HEK293 (cell line): ENCODE results near the gene ZNF80.
"Not testable (repeated sequence)": the region's sequence is repeated elsewhere in the genome, so short reads cannot be mapped to it uniquely, and the experiment has no call there.

Source experiments
- CTCF ChIA-PET: fragments of 350-600 bp; formaldehyde crosslinking; extraction: SDS; loops from one replicate; lab custom pipeline; 2021; ENCODE audit warnings: antibody characterized with exemption; lab: Yijun Ruan, JAX
- POLR2A ChIA-PET: fragments of 300-600 bp; formaldehyde crosslinking; extraction: SDS; loops from one replicate; lab custom pipeline; 2020; ENCODE audit warnings: antibody characterized with exemption, inconsistent platforms; lab: Yijun Ruan, JAX
- H3K27ac ChIP-seq: fragments of 200-500 bp; sonication (Bioruptor generic); 2 replicates; pipeline ENCODE4 v1.5.1; 2014; ENCODE audit warnings: low read depth, low read length, control low read depth, inconsistent platforms; ENCODE audit errors: extremely low read depth
- H3K36me3 ChIP-seq, 2 experiments: fragments of 200-500 bp in 1 of 2; sonication (Bioruptor generic) in 1 of 2; 1 replicate in 1 of 2; 2 replicates in 1 of 2; pipeline ENCODE4 v1.5.1; 2014 to 2017; ENCODE audit warnings: inconsistent platforms in 2 of 2, low read length in 2 of 2; ENCODE audit not compliant: control insufficient read depth in 2 of 2, insufficient read depth in 1 of 2
- H3K4me1 ChIP-seq: fragments of 200-500 bp; sonication (Bioruptor generic); 2 replicates; pipeline ENCODE4 v1.5.1; 2014; ENCODE audit warnings: mild to moderate bottlenecking, low read length, inconsistent platforms; ENCODE audit not compliant: control insufficient read depth, insufficient read depth
- H3K4me3 ChIP-seq: 2 replicates; pipeline ENCODE4 v1.5.1; 2011; ENCODE audit warnings: low read depth, mild to moderate bottlenecking, control low read depth, low read length, moderate library complexity
- H3K9me3 ChIP-seq: fragments of 200-500 bp; sonication (Bioruptor generic); 2 replicates; pipeline ENCODE4 v1.5.1; 2014; ENCODE audit warnings: low read depth, low read length, inconsistent platforms; ENCODE audit not compliant: control insufficient read depth, insufficient read depth
- FEZF1 ChIP-seq: fragments of 450-650 bp; formaldehyde crosslinking; IDR thresholded peaks from 2 replicates; pipeline ENCODE4 v1.5.1; 2016; ENCODE audit warnings: missing biosample characterization, missing genetic modification characterization
- GLI4 ChIP-seq: fragments of 450-650 bp; formaldehyde crosslinking; IDR thresholded peaks from 2 replicates; pipeline ENCODE4 v1.5.1; 2016; ENCODE audit warnings: missing biosample characterization, missing genetic modification characterization
- MYNN ChIP-seq: fragments of 450-650 bp; formaldehyde crosslinking; IDR thresholded peaks from 2 replicates; pipeline ENCODE4 v1.5.1; 2016; ENCODE audit warnings: missing biosample characterization, missing genetic modification characterization, borderline replicate concordance
- RBAK ChIP-seq: fragments of 450-650 bp; formaldehyde crosslinking; IDR thresholded peaks from 2 replicates; pipeline ENCODE4 v1.5.1; 2016; ENCODE audit warnings: missing biosample characterization, missing genetic modification characterization
- SP3 ChIP-seq: fragments of 450-650 bp; formaldehyde crosslinking; IDR thresholded peaks from 2 replicates; pipeline ENCODE4 v1.5.1; 2016; ENCODE audit warnings: missing biosample characterization, missing genetic modification characterization
- ZFP37 ChIP-seq: fragments of 450-650 bp; formaldehyde crosslinking; IDR thresholded peaks from 2 replicates; pipeline ENCODE4 v1.5.1; 2016; ENCODE audit warnings: missing biosample characterization, missing genetic modification characterization
- ZNF157 ChIP-seq: fragments of 450-650 bp; formaldehyde crosslinking; IDR thresholded peaks from 2 replicates; pipeline ENCODE4 v1.5.1; 2016; ENCODE audit warnings: missing biosample characterization, missing genetic modification characterization
- ZNF302 ChIP-seq: fragments of 450-650 bp; formaldehyde crosslinking; IDR thresholded peaks from 2 replicates; pipeline ENCODE4 v1.5.1; 2016; ENCODE audit warnings: missing biosample characterization, missing genetic modification characterization, low read depth
- ZNF311 ChIP-seq: fragments of 450-650 bp; formaldehyde crosslinking; IDR thresholded peaks from 2 replicates; pipeline ENCODE4 v1.5.1; 2017; ENCODE audit warnings: missing biosample characterization, missing genetic modification characterization, borderline replicate concordance
- ZNF350 ChIP-seq: fragments of 450-650 bp; formaldehyde crosslinking; IDR thresholded peaks from 2 replicates; pipeline ENCODE4 v1.5.0; 2017; ENCODE audit warnings: missing biosample characterization, mild to moderate bottlenecking, missing genetic modification characterization
- ZNF391 ChIP-seq: fragments of 450-650 bp; formaldehyde crosslinking; IDR thresholded peaks from 2 replicates; pipeline ENCODE4 v1.5.1; 2016; ENCODE audit warnings: low read depth, missing biosample characterization, missing genetic modification characterization, borderline replicate concordance
- ZNF529 ChIP-seq: fragments of 450-650 bp; formaldehyde crosslinking; IDR thresholded peaks from 2 replicates; pipeline ENCODE4 v1.5.1; 2017; ENCODE audit warnings: missing genetic modification characterization, missing biosample characterization; ENCODE audit not compliant: insufficient replicate concordance
- ZNF558 ChIP-seq: fragments of 450-650 bp; formaldehyde crosslinking; IDR thresholded peaks from 2 replicates; pipeline ENCODE4 v1.5.1; 2016; ENCODE audit warnings: missing biosample characterization, missing genetic modification characterization
- ZNF560 ChIP-seq: fragments of 450-650 bp; formaldehyde crosslinking; IDR thresholded peaks from 2 replicates; pipeline ENCODE4 v1.5.1; 2017; ENCODE audit warnings: missing biosample characterization, missing genetic modification characterization, borderline replicate concordance
- ZNF658 ChIP-seq: fragments of 450-650 bp; formaldehyde crosslinking; IDR thresholded peaks from 2 replicates; pipeline ENCODE4; 2016; ENCODE audit warnings: missing biosample characterization, missing genetic modification characterization
- ZNF660 ChIP-seq: fragments of 450-650 bp; IDR thresholded peaks from 2 replicates; pipeline ENCODE4 v1.5.1; 2018; ENCODE audit warnings: missing biosample characterization, mild to moderate bottlenecking, missing genetic modification characterization
- ZNF701 ChIP-seq: fragments of 450-650 bp; formaldehyde crosslinking; IDR thresholded peaks from 2 replicates; pipeline ENCODE4 v1.5.1; 2016; ENCODE audit warnings: missing biosample characterization, missing genetic modification characterization
- ZNF747 ChIP-seq: fragments of 450-650 bp; formaldehyde crosslinking; IDR thresholded peaks from 2 replicates; pipeline ENCODE4 v1.5.1; 2016; ENCODE audit warnings: missing biosample characterization, missing genetic modification characterization
- ZSCAN23 ChIP-seq: fragments of 450-650 bp; formaldehyde crosslinking; IDR thresholded peaks from 2 replicates; pipeline ENCODE4 v1.5.1; 2016; ENCODE audit warnings: missing biosample characterization, missing genetic modification characterization
- TF ChIP-seq, protein P1 (sequence below): fragments of 450-650 bp; formaldehyde crosslinking; IDR thresholded peaks from 2 replicates; pipeline ENCODE4 v1.5.1; 2016; ENCODE audit warnings: missing biosample characterization, missing genetic modification characterization
- TF ChIP-seq, protein P2 (sequence below): fragments of 450-650 bp; formaldehyde crosslinking; IDR thresholded peaks from 2 replicates; pipeline ENCODE4 v1.5.1; 2016; ENCODE audit warnings: missing biosample characterization, missing genetic modification characterization
- TF ChIP-seq, protein P3 (sequence below): fragments of 450-650 bp; formaldehyde crosslinking; IDR thresholded peaks from 2 replicates; pipeline ENCODE4 v1.5.1; 2017; ENCODE audit warnings: missing biosample characterization, missing genetic modification characterization
- TF ChIP-seq, protein P4 (sequence below): fragments of 450-650 bp; formaldehyde crosslinking; IDR thresholded peaks from 2 replicates; pipeline ENCODE4 v1.5.1; 2017; ENCODE audit warnings: missing biosample characterization, missing genetic modification characterization
- TF ChIP-seq, protein P5 (sequence below): fragments of 450-650 bp; formaldehyde crosslinking; IDR thresholded peaks from 2 replicates; pipeline ENCODE4 v1.5.1; 2017; ENCODE audit warnings: missing biosample characterization, missing genetic modification characterization
- TF ChIP-seq, protein P6 (sequence below): fragments of 450-650 bp; formaldehyde crosslinking; IDR thresholded peaks from 2 replicates; pipeline ENCODE4 v1.5.1; 2017; ENCODE audit warnings: missing biosample characterization, missing genetic modification characterization

Gene ZNF80

DNA sequence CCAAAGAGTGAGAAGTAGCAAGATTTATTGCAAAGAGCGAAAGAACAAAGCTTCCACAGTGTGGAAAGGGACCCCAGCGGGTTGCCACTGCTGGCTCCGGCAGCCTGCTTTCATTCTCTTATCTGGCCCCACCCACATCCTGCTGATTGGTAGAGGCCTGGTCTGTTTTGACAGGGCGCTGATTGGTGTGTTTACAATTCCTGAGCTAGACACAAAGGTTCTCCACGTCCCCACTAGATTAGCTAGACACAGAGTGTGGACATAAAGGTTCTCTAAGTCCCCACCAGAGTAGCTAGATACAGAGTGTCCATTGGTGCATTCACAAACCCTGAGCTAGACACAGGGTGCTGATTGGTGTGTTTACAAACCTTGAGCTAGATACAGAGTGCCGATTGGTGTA is at the start of gene ZNF80:
Gene ZNF80, minus strand, starts transcription at position 101 of the 400 bp plus-strand sequence. CDS start 504 bp downstream, outside the sequence.
- H3K4me1 ChIP-seq, H3K36me3 ChIP-seq, POLR2A ChIA-PET, H3K4me3 ChIP-seq, H3K27ac ChIP-seq, H3K9me3 ChIP-seq, CTCF ChIA-PET: not testable (repeated sequence)

DNA sequence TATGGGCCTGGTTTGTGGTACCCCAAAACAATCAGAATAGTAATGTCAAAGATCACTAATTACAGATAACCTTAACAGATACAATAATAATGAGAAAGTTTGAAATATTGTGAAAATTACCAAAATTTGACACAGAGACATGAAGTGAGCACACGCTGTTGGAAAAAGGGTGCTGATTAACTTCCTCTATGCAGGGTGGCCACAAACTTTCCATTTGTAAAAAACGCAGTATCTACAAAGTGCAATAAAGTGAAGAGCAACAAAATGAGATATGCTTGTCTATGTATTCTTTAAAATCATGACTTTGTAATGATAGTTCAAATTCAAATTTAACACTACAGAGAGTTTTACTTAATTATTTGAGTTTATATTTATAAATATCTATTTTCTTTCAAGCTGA is 48.9 kb upstream of the ZNF80 start:
- POLR2A ChIA-PET: no interaction called here
- TF ChIP-seq, protein P1, sequence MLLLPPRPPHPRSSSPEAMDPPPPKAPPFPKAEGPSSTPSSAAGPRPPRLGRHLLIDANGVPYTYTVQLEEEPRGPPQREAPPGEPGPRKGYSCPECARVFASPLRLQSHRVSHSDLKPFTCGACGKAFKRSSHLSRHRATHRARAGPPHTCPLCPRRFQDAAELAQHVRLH (tag by site-specific recombination): no peak
- no peak for TF ChIP-seq MYNN
- no peak for TF ChIP-seq ZNF350
- no peak for TF ChIP-seq ZFP37 (tag by site-specific recombination)
- TF ChIP-seq ZNF558 (tag by site-specific recombination): no peak
- TF ChIP-seq ZNF391 (tag by site-specific recombination): no peak
- TF ChIP-seq ZNF529 (tag by site-specific recombination): no peak
- no peak for TF ChIP-seq ZNF747 (tag by site-specific recombination)
- no peak for TF ChIP-seq ZNF311 (tag by site-specific recombination)
- TF ChIP-seq ZNF560: no peak
- TF ChIP-seq, protein P2, sequence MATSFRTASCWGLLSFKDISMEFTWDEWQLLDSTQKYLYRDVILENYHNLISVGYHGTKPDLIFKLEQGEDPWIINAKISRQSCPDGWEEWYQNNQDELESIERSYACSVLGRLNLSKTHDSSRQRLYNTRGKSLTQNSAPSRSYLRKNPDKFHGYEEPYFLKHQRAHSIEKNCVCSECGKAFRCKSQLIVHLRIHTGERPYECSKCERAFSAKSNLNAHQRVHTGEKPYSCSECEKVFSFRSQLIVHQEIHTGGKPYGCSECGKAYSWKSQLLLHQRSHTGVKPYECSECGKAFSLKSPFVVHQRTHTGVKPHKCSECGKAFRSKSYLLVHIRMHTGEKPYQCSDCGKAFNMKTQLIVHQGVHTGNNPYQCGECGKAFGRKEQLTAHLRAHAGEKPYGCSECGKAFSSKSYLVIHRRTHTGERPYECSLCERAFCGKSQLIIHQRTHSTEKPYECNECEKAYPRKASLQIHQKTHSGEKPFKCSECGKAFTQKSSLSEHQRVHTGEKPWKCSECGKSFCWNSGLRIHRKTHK (tag by site-specific recombination): no peak
- TF ChIP-seq, protein P3, sequence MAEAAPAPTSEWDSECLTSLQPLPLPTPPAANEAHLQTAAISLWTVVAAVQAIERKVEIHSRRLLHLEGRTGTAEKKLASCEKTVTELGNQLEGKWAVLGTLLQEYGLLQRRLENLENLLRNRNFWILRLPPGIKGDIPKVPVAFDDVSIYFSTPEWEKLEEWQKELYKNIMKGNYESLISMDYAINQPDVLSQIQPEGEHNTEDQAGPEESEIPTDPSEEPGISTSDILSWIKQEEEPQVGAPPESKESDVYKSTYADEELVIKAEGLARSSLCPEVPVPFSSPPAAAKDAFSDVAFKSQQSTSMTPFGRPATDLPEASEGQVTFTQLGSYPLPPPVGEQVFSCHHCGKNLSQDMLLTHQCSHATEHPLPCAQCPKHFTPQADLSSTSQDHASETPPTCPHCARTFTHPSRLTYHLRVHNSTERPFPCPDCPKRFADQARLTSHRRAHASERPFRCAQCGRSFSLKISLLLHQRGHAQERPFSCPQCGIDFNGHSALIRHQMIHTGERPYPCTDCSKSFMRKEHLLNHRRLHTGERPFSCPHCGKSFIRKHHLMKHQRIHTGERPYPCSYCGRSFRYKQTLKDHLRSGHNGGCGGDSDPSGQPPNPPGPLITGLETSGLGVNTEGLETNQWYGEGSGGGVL (tag by site-specific recombination): no peak
- TF ChIP-seq, all 188 proteins: peak for 0
- CTCF ChIA-PET: no interaction called here
- Histone ChIP-seq H3K9me3 (no peaks in the 10 kb centered on the region), H3K4me1 (no peaks in the 10 kb centered on the region), H3K27ac (no peak overlapping the region), H3K36me3 (no peaks in the 10 kb centered on the region), H3K4me3 (no peak overlapping the region)

DNA sequence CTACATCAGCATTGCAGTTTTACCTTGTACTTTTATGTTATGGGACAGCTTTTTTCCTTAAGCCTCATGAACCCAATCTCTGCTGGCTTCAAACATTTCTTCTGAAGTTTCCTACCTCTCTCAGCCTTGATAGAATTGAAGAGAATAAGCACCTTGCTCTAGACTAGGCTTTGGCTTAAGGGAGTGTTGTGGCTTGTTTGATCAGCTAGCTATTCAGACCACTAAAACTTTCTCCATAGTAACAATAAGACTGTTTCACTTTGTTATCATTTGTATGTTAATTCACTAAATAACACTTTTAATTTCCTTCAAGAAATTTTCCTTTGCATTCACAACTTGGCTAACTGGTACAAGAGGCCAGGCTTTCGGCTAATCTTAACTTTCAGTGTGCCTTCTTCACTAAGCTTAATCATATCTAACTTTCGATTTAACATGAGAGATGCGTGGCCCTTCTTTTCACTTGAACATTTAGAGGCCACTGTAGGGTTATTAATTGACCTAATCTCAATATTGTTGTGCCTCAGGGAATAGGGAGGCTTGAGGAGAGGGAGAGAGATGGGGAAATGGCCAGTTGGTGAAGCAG is 48.4 kb upstream of the ZNF80 start:
- no peak overlapping the region for H3K4me3 ChIP-seq
- no peaks in the 10 kb centered on the region for H3K9me3 ChIP-seq
- H3K4me1 ChIP-seq: no peaks in the 10 kb centered on the region
- ChIA-PET CTCF (interaction anchor here (0.7 to 1.1 kb wide), 2 partner anchors 8 to 136 kb away, joined by 3 to 4 read pairs; partner anchors contain the start of gene TIGIT), POLR2A (no interaction called here)
- H3K27ac ChIP-seq: no peak overlapping the region
- H3K36me3 ChIP-seq: no peaks in the 10 kb centered on the region
- no peak for TF ChIP-seq ZNF701 (tag by site-specific recombination)
- TF ChIP-seq ZNF660: no peak
- TF ChIP-seq, protein P4, sequence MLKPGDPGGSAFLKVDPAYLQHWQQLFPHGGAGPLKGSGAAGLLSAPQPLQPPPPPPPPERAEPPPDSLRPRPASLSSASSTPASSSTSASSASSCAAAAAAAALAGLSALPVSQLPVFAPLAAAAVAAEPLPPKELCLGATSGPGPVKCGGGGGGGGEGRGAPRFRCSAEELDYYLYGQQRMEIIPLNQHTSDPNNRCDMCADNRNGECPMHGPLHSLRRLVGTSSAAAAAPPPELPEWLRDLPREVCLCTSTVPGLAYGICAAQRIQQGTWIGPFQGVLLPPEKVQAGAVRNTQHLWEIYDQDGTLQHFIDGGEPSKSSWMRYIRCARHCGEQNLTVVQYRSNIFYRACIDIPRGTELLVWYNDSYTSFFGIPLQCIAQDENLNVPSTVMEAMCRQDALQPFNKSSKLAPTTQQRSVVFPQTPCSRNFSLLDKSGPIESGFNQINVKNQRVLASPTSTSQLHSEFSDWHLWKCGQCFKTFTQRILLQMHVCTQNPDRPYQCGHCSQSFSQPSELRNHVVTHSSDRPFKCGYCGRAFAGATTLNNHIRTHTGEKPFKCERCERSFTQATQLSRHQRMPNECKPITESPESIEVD (tag by site-specific recombination): no peak
- no peak for TF ChIP-seq GLI4 (tag by site-specific recombination)
- no peak for TF ChIP-seq ZSCAN23 (tag by site-specific recombination)
- no peak for TF ChIP-seq SP3 (tag by site-specific recombination)
- TF ChIP-seq ZNF558 (tag by site-specific recombination): no peak
- TF ChIP-seq, protein P5, sequence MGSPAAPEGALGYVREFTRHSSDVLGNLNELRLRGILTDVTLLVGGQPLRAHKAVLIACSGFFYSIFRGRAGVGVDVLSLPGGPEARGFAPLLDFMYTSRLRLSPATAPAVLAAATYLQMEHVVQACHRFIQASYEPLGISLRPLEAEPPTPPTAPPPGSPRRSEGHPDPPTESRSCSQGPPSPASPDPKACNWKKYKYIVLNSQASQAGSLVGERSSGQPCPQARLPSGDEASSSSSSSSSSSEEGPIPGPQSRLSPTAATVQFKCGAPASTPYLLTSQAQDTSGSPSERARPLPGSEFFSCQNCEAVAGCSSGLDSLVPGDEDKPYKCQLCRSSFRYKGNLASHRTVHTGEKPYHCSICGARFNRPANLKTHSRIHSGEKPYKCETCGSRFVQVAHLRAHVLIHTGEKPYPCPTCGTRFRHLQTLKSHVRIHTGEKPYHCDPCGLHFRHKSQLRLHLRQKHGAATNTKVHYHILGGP (tag by site-specific recombination): no peak
- no peak for TF ChIP-seq RBAK (tag by site-specific recombination)
- TF ChIP-seq FEZF1 (tag by site-specific recombination): no peak
- no peak for TF ChIP-seq ZNF658
- TF ChIP-seq ZNF157 (tag by site-specific recombination): no peak
- TF ChIP-seq ZNF302 (tag by site-specific recombination): no peak
- TF ChIP-seq, protein P6, sequence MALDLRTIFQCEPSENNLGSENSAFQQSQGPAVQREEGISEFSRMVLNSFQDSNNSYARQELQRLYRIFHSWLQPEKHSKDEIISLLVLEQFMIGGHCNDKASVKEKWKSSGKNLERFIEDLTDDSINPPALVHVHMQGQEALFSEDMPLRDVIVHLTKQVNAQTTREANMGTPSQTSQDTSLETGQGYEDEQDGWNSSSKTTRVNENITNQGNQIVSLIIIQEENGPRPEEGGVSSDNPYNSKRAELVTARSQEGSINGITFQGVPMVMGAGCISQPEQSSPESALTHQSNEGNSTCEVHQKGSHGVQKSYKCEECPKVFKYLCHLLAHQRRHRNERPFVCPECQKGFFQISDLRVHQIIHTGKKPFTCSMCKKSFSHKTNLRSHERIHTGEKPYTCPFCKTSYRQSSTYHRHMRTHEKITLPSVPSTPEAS (tag by site-specific recombination): no peak
